M059J (cell line): ENCODE data around the gene ATP2B2. TPM values are rescaled to one million over a fixed set of nuclear protein-coding genes. Genes with fewer than 3 reads are reported as not detected.
A peak's percentile ranks its signal among the peaks of the same experiment; 100 is the strongest.

Source experiments
- DNase-seq: peaks from one replicate; pipeline ENCODE4 v3.0.0-alpha.2; 2012; ENCODE audit warnings: low read depth
- total RNA-seq: library from RNA; depleted of rRNA; stranded (reverse); fragments of >200 nt; shearing (Covaris generic); gene quantifications from 2 replicates; pipeline ENCODE4 v1.2.3, GENCODE V29; 2014

The ATP2B2 gene
- total RNA-seq, 1 experiment from 2014 or later: not detected

- DNase-seq: no peak
Observed at GRCh38 chr3:10428406-10429091, 76.8 kb downstream of the ATP2B2 start.

- DNase-seq: no peak
Observed at GRCh38 chr3:10426346-10427220, 78.8 kb downstream of the ATP2B2 start.

GRCh38 chr3:10423171-10423882 lies 82.1 kb downstream of the ATP2B2 start:
- no peak for DNase-seq

GRCh38 chr3:10421996-10422395 lies 83.4 kb downstream of the ATP2B2 start:
- no peak for DNase-seq

GRCh38 chr3:10420745-10421475 lies 84.5 kb downstream of the ATP2B2 start:
- DNase-seq: no peak

GRCh38 chr3:10419637-10420232 lies 85.7 kb downstream of the ATP2B2 start:
- peak; percentile 88 for DNase-seq

- peak; percentile 50 for DNase-seq
Observed at GRCh38 chr3:10417847-10418246, 87.5 kb downstream of the ATP2B2 start.

GRCh38 chr3:10416730-10417300 lies 88.6 kb downstream of the ATP2B2 start:
- DNase-seq: no peak

GRCh38 chr3:10413041-10413440 lies 92.3 kb downstream of the ATP2B2 start:
- DNase-seq: no peak

- no peak for DNase-seq
Observed at GRCh38 chr3:10411598-10412332, 93.6 kb downstream of the ATP2B2 start.

- no peak for DNase-seq
Observed at GRCh38 chr3:10410383-10411002, 94.9 kb downstream of the ATP2B2 start.

- DNase-seq: peak; percentile 30
Observed at GRCh38 chr3:10408680-10409079, 96.7 kb downstream of the ATP2B2 start.

GRCh38 chr3:10407361-10407760 lies 98.0 kb downstream of the ATP2B2 start:
- DNase-seq: no peak

GRCh38 chr3:10406414-10406813 lies 99.0 kb downstream of the ATP2B2 start:
- DNase-seq: no peak

- DNase-seq: no peak
Observed at GRCh38 chr3:10405816-10406215, 99.6 kb downstream of the ATP2B2 start.

GRCh38 chr3:10404876-10405275 lies 100.5 kb downstream of the ATP2B2 start:
- DNase-seq: no peak

GRCh38 chr3:10404377-10404776 lies 101.0 kb downstream of the ATP2B2 start:
- no peak for DNase-seq

GRCh38 chr3:10401990-10402761 lies 103.2 kb downstream of the ATP2B2 start:
- DNase-seq: no peak
